DND-41 (cell line): ENCODE measurements around the gene POU3F4.
A peak's percentile ranks its signal among the peaks of the same experiment; 100 is the strongest.

ENCODE experiments used
- ATAC-seq: fragments of 200-7000 bp; cut with Tn5 transposase; 3 replicates; pipeline ENCODE4 v1.9.1; 2021; ENCODE audit warnings: low read depth; ENCODE audit not compliant: insufficient read depth
- DNase-seq: peaks from one replicate; pipeline ENCODE4 v3.0.0-alpha.2; 2020
- H2AFZ ChIP-seq: 2 replicates; pipeline ENCODE4 v1.6.0; 2012; ENCODE audit warnings: low read depth, low read length
- H3K27ac ChIP-seq: 2 replicates; pipeline ENCODE4 v1.5.1; 2012; ENCODE audit warnings: low read length, inconsistent platforms
- H3K27me3 ChIP-seq: fragments of 200-600 bp; sonication (generic); 2 replicates; pipeline ENCODE4 v1.6.0; 2012; ENCODE audit warnings: low read length, mild to moderate bottlenecking, inconsistent platforms; ENCODE audit not compliant: insufficient read depth, poor library complexity
- H3K36me3 ChIP-seq: 2 replicates; pipeline ENCODE4 v1.5.1; 2012; ENCODE audit warnings: low read length, inconsistent platforms; ENCODE audit not compliant: insufficient read depth
- H3K4me1 ChIP-seq: 2 replicates; pipeline ENCODE4 v1.5.1; 2012; ENCODE audit warnings: mild to moderate bottlenecking, low read length; ENCODE audit not compliant: insufficient read depth
- H3K4me2 ChIP-seq: 2 replicates; pipeline ENCODE4 v1.6.0; 2012; ENCODE audit warnings: mild to moderate bottlenecking, moderate library complexity, low read length, inconsistent platforms; ENCODE audit not compliant: insufficient read depth
- H3K4me3 ChIP-seq, 2 experiments: fragments of 200-600 bp in 1 of 2; shearing (Covaris generic) in 1 of 2; 2 replicates each; pipeline ENCODE4 v1.5.1; 2012 to 2016; ENCODE audit warnings: inconsistent platforms in 2 of 2, low read length in 2 of 2, mild to moderate bottlenecking in 2 of 2, low read depth in 1 of 2, moderate library complexity in 1 of 2
- H3K79me2 ChIP-seq: 2 replicates; pipeline ENCODE4 v1.6.0; 2012; ENCODE audit warnings: low read length, inconsistent platforms; ENCODE audit not compliant: insufficient read depth
- H3K9ac ChIP-seq: 2 replicates; pipeline ENCODE4 v1.6.0; 2012; ENCODE audit warnings: low read depth, mild to moderate bottlenecking, inconsistent platforms, low read length, moderate library complexity
- H3K9me3 ChIP-seq: 2 replicates; pipeline ENCODE4 v1.5.1; 2012; ENCODE audit warnings: low read length, moderate library complexity, mild to moderate bottlenecking, inconsistent platforms; ENCODE audit not compliant: insufficient read depth, severe bottlenecking
- H4K20me1 ChIP-seq: 2 replicates; pipeline ENCODE4 v1.6.0; 2012; ENCODE audit warnings: low read length; ENCODE audit not compliant: insufficient read depth
- EZH2 ChIP-seq: IDR thresholded peaks from 3 replicates; pipeline ENCODE4 v1.6.1; 2012; ENCODE audit warnings: borderline replicate concordance, low read depth, mild to moderate bottlenecking, moderate library complexity, low read length, inconsistent platforms; ENCODE audit not compliant: severe bottlenecking
- TF ChIP-seq, protein P1 (sequence below): IDR thresholded peaks from 2 replicates; pipeline ENCODE4 v1.5.1; 2012; ENCODE audit warnings: borderline replicate concordance, low read length, moderate library complexity, mild to moderate bottlenecking; ENCODE audit not compliant: poor library complexity, severe bottlenecking; ENCODE audit errors: extremely low read depth

Gene POU3F4

DNA sequence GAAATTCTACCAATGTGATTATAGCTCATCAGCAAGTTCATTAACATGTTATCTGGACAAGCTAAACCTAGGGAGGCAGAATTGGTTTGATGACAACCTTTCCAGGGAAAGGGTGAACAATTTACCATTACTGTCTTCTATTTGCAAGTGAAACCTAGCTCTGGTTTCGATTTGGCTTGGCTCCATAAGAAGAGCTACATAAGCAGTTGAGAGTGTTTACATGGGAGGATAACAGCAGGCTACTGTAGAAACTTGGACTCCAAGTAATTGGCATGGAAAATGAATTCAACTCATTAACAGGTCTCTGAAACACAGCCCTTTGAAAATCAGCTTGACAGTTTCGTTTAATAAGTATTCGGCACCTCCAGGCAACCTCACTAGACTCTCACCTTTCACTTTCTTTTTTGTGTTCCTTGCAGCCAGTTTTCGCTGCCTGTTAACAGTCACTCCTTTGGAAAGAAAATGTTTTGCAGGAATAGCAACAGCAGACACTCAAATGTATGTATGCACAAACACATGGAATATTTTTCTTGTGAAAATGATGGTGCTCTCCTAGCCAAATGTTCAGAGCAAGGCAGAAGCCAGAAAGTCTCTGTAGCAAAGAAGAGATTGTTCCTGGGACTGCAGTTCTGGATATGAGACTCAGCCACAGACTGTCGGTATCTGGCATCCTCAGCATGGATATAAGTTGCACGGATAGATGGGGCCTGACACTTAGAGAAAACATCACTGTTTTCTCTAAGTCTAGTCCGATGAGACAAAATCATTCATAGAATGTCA lies 27.5 kb downstream of the POU3F4 start:
- Histone ChIP-seq H3K9ac (peak overlapping the region; percentile 18; the same call in 1 of the 2 replicates), H3K4me3 (peak overlapping the region; percentile 7 to 50; a peak in 3 of 4 replicates), H3K36me3 (no peaks in the 10 kb centered on the region), H3K27me3 (no peaks in the 10 kb centered on the region), H3K79me2 (no peaks in the 10 kb centered on the region), H3K9me3 (no peaks in the 10 kb centered on the region), H4K20me1 (no peaks in the 10 kb centered on the region), H3K4me1 (no peaks in the 10 kb centered on the region), H3K27ac (no peak overlapping the region; the same call in 1 of the 2 replicates), H2AFZ (peak overlapping the region; percentile 67), H3K4me2 (peak overlapping the region; percentile 55)
- DNase-seq (peak; percentile 5), ATAC-seq (peak; percentile 68)
- no peak for TF ChIP-seq EZH2
- TF ChIP-seq, protein P1, sequence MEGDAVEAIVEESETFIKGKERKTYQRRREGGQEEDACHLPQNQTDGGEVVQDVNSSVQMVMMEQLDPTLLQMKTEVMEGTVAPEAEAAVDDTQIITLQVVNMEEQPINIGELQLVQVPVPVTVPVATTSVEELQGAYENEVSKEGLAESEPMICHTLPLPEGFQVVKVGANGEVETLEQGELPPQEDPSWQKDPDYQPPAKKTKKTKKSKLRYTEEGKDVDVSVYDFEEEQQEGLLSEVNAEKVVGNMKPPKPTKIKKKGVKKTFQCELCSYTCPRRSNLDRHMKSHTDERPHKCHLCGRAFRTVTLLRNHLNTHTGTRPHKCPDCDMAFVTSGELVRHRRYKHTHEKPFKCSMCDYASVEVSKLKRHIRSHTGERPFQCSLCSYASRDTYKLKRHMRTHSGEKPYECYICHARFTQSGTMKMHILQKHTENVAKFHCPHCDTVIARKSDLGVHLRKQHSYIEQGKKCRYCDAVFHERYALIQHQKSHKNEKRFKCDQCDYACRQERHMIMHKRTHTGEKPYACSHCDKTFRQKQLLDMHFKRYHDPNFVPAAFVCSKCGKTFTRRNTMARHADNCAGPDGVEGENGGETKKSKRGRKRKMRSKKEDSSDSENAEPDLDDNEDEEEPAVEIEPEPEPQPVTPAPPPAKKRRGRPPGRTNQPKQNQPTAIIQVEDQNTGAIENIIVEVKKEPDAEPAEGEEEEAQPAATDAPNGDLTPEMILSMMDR: no peak
